ENCODE measurements around the gene SCGB1A1. TPM values are rescaled to one million over a fixed set of nuclear protein-coding genes. Genes with fewer than 3 reads are reported as not detected.

SCGB1A1 gene
- total RNA-seq, 1 experiment from 2014 or later, result not detected

DNA sequence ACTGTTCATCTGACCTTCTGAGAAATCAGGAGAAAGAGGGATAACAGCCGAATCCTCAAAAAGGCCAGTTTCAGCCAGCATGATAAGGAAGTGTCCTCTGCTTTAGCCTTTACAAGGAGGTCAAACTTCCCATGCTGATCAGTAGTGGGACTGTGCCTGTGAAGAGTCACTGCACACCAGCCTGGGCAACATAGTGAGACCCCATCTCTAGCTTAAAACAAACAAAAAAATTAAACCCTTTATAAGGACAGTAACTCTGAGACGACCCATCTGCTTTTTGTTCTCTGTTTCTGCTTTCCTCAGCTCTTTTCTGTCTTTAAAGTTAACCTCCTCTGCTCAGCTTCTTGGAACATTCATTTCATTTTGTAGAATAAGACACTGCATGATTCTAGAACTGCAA lies 49.7 kb downstream of the SCGB1A1 start:
- H3K4me1 Mint-ChIP-seq (ENCODE audit: low read depth, unreplicated experiment), result peaks cover 13% of the 10 kb centered on the region
- H3K27ac Mint-ChIP-seq (ENCODE audit: unreplicated experiment), result no peak overlapping the region
- intact Hi-C loops (cut with micrococcal nuclease; ENCODE audit: unreplicated experiment), result no loop called here
- no peaks in the 10 kb centered on the region for H3K27me3 Mint-ChIP-seq (ENCODE audit: unreplicated experiment)
- peaks cover 10% of the 10 kb centered on the region for H3K36me3 Mint-ChIP-seq (ENCODE audit: insufficient read depth, unreplicated experiment)
- no peak for DNase-seq
- BruUV-seq (replicated peaks), result no TSS peak
- H3K4me3 Mint-ChIP-seq (ENCODE audit: low read depth, unreplicated experiment), result no peak overlapping the region
- TF ChIP-seq, protein P1, sequence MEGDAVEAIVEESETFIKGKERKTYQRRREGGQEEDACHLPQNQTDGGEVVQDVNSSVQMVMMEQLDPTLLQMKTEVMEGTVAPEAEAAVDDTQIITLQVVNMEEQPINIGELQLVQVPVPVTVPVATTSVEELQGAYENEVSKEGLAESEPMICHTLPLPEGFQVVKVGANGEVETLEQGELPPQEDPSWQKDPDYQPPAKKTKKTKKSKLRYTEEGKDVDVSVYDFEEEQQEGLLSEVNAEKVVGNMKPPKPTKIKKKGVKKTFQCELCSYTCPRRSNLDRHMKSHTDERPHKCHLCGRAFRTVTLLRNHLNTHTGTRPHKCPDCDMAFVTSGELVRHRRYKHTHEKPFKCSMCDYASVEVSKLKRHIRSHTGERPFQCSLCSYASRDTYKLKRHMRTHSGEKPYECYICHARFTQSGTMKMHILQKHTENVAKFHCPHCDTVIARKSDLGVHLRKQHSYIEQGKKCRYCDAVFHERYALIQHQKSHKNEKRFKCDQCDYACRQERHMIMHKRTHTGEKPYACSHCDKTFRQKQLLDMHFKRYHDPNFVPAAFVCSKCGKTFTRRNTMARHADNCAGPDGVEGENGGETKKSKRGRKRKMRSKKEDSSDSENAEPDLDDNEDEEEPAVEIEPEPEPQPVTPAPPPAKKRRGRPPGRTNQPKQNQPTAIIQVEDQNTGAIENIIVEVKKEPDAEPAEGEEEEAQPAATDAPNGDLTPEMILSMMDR (IDR thresholded peaks at IDR 0.05; ENCODE audit: unreplicated experiment), result no peak
- CTCF ChIA-PET, result interaction anchor here (0.7 kb wide), 2 partner anchors 19 to 197 kb away, joined by 3 read pairs; no protein-coding TSS in a partner anchor
- H3K9me3 Mint-ChIP-seq (ENCODE audit: low read depth, unreplicated experiment), result no peaks in the 10 kb centered on the region

DNA sequence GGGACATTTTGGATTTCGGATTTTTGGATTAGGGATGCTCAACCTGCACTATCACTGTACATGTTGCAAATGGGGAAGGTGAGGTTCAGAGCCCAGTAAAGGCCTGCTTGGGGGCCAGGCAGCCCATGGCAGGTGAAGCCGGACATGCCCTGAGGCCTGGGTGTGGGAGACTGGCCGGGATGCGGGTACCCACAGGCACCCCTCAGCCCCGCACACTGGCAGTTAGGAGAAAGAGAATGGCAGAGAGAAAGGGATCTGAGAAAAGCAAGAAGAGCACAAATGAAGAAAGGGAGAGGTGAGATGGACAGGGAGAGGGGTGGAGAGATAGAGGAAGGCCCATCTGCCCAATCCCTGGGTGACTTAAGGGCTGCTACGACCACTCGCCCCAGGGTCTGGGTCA lies 52.8 kb downstream of the SCGB1A1 start:
- CTCF ChIA-PET, result no interaction called here
- Mint-ChIP-seq H3K36me3 (ENCODE audit: insufficient read depth, unreplicated experiment) (peaks cover 9% of the 10 kb centered on the region), H3K9me3 (ENCODE audit: low read depth, unreplicated experiment) (no peaks in the 10 kb centered on the region), H3K27ac (ENCODE audit: unreplicated experiment) (no peak overlapping the region), H3K4me1 (ENCODE audit: low read depth, unreplicated experiment) (peaks cover 13% of the 10 kb centered on the region), H3K27me3 (ENCODE audit: unreplicated experiment) (no peaks in the 10 kb centered on the region), H3K4me3 (ENCODE audit: low read depth, unreplicated experiment) (no peak overlapping the region)
- TF ChIP-seq, protein P1 (IDR thresholded peaks at IDR 0.05; ENCODE audit: unreplicated experiment), result no peak
- no TSS peak for BruUV-seq (replicated peaks)
- intact Hi-C loops (cut with micrococcal nuclease; ENCODE audit: unreplicated experiment), result no loop called here
- DNase-seq, result no peak

DNA sequence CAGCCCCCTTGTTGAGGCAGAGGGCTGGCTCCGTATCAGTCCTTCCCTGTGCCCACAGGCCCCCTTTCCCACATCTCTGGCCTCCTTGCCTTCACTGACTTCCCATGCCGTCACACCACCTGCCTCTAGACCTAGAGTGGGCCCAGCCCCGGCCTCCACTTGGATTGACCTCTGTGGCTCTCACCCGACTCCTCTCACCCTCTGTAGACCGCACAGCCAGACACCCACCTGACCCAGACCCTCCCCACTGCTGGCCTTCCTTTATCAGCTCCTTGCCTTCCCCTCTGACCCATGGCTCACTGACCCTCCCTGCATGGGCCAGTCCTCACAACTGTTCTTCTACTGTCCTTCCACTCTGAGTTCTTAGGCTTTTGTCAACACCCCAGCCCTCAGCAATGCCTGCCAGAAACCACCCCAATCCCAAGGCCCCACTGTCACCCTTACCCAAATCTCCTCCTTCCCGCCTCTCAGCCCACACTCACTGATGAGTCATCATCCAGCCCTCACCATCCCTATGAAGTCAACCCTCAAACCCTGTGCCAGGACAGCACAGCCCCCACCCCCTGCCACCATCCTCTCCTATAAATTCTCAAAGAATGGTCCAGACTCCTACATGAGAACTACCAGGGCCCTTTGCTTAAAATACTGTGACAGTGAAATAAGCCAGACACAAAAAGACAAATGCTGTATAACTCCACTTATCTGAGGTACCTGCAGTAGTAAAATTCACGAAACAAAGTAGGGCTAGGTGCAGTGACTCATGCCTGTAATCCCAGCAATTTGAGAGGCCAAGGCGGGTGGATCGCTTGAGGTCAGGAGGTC lies 53.4 kb downstream of the SCGB1A1 start:
- H3K27ac Mint-ChIP-seq (ENCODE audit: unreplicated experiment), result peak overlapping the region; percentile 7
- CTCF ChIA-PET, result no interaction called here
- TF ChIP-seq, protein P1 (IDR thresholded peaks at IDR 0.05; ENCODE audit: unreplicated experiment), result no peak
- no peak overlapping the region for H3K4me3 Mint-ChIP-seq (ENCODE audit: low read depth, unreplicated experiment)
- no peaks in the 10 kb centered on the region for H3K9me3 Mint-ChIP-seq (ENCODE audit: low read depth, unreplicated experiment)
- no peaks in the 10 kb centered on the region for H3K27me3 Mint-ChIP-seq (ENCODE audit: unreplicated experiment)
- H3K36me3 Mint-ChIP-seq (ENCODE audit: insufficient read depth, unreplicated experiment), result peaks cover 9% of the 10 kb centered on the region
- peaks cover 13% of the 10 kb centered on the region for H3K4me1 Mint-ChIP-seq (ENCODE audit: low read depth, unreplicated experiment)
- DNase-seq, result peak; percentile 16
- intact Hi-C loops (cut with micrococcal nuclease; ENCODE audit: unreplicated experiment), result no loop called here
- no TSS peak for BruUV-seq (replicated peaks)

Other genes starting within 250 kb of the SCGB1A1 start
- not detected in 2 replicates for gene SCGB1D1, start 228.8 kb upstream of the SCGB1A1 start, total RNA-seq (2022)
- not detected in 2 replicates for gene SCGB2A1, start 210.4 kb upstream of the SCGB1A1 start, total RNA-seq (2022)
- gene SCGB1D2, start 176.8 kb upstream of the SCGB1A1 start, total RNA-seq (2022), result not detected in 2 replicates
- gene SCGB2A2, start 148.9 kb upstream of the SCGB1A1 start, total RNA-seq (2022), result not detected in 2 replicates
- not detected in 2 replicates for gene SCGB1D4, start 120.0 kb upstream of the SCGB1A1 start, total RNA-seq (2022)
- 30.3 and 38.7 TPM in 2 replicates for gene ASRGL1, start 81.6 kb upstream of the SCGB1A1 start, total RNA-seq (2022)
- 246 and 253 TPM in 2 replicates for gene AHNAK, start 127.8 kb downstream of the SCGB1A1 start, total RNA-seq (2022)
- 970 and 1,189 TPM in 2 replicates for gene EEF1G, start 154.9 kb downstream of the SCGB1A1 start, total RNA-seq (2022)
- 21.9 and 26.3 TPM in 2 replicates for gene TUT1, start 172.5 kb downstream of the SCGB1A1 start, total RNA-seq (2022)
- gene MTA2, start 182.8 kb downstream of the SCGB1A1 start, total RNA-seq (2022), result 90.4 and 97.2 TPM in 2 replicates
- 43.3 and 51.4 TPM in 2 replicates for gene EML3, start 193.7 kb downstream of the SCGB1A1 start, total RNA-seq (2022)
- 1.6 and 2.6 TPM in 2 replicates for gene ROM1, start 194.2 kb downstream of the SCGB1A1 start, total RNA-seq (2022)
- 31.5 and 32.7 TPM in 2 replicates for gene B3GAT3, start 203.0 kb downstream of the SCGB1A1 start, total RNA-seq (2022)
- 356 and 377 TPM in 2 replicates for gene GANAB, start 227.6 kb downstream of the SCGB1A1 start, total RNA-seq (2022)
- 21.4 and 26.0 TPM in 2 replicates for gene INTS5, start 234.3 kb downstream of the SCGB1A1 start, total RNA-seq (2022)
- 61.7 and 67.4 TPM in 2 replicates for gene C11orf98, start 246.2 kb downstream of the SCGB1A1 start, total RNA-seq (2022)
- gene CSKMT, start 246.3 kb downstream of the SCGB1A1 start, total RNA-seq (2022), result 17.7 and 23.1 TPM in 2 replicates

Data from Calu3 (cell line).